WTC11 (cell line): ENCODE results near the gene CFAP100.

Experiments used
- CREM ChIP-seq: sonication (generic); formaldehyde crosslinking; IDR thresholded peaks from 2 replicates; pipeline ENCODE4 v1.8.1; 2022; ENCODE audit warnings: mild to moderate bottlenecking, missing genetic modification reagents, moderate library complexity
- CTCF ChIP-seq: fragments of 200-600 bp; IDR thresholded peaks from 2 replicates; pipeline ENCODE4 v1.8.0; 2022; ENCODE audit warnings: antibody characterized with exemption
- ESRRA ChIP-seq: sonication (generic); formaldehyde crosslinking; IDR thresholded peaks from 2 replicates; pipeline ENCODE4 v1.8.1; 2022; ENCODE audit warnings: mild to moderate bottlenecking, missing genetic modification reagents, borderline replicate concordance
- SP1 ChIP-seq: sonication (generic); formaldehyde crosslinking; conservative IDR thresholded peaks from 2 replicates; pipeline ENCODE4 v1.8.1; 2022; ENCODE audit warnings: missing genetic modification reagents
- ZNF423 ChIP-seq: fragments of 250-450 bp; sonication (Bioruptor Pico); IDR thresholded peaks from 2 replicates; pipeline ENCODE4 v2.1.2; 2022; ENCODE audit warnings: mild to moderate bottlenecking, moderate library complexity

GRCh38 chr3:126480861-126481260 lies 86.2 kb downstream of the CFAP100 start:
- TF ChIP-seq CREM (CRISPR knock-in tag) (no peak), CTCF (no peak), ESRRA (CRISPR knock-in tag) (no peak), SP1 (CRISPR knock-in tag) (no peak), ZNF423 (CRISPR knock-in tag) (no peak)
